ENCODE data around the gene WWOX. TPM values are rescaled to one million over a fixed set of nuclear protein-coding genes. Genes with fewer than 3 reads are reported as not detected.

The WWOX gene
- total RNA-seq, 2 donors from 2014 or later, result 30.0 to 35.4 TPM

DNA sequence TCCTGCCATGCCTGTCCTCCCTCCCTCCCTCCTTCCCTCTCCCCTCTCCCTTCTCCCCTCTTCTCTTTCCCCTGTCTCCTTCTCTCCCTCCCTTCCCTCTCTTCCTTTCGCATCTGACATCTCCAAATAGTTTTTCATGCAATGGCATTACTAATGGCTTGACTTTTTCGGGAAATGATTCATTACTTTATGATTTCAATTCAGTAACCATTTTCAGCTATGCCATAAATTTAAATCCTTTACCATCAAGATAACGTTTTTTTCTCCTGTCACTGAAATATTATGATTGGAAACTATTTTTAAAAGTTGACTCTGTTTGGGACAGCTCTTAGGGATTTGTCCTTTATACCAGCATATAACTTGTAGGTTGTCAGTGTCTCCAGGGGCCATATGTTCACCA lies 201.0 kb downstream of the WWOX start:
- Mint-ChIP-seq H3K9me3 (no peaks in the 10 kb centered on the region), H3K4me3 (no peak overlapping the region), H3K27ac (no peak overlapping the region), H3K4me1 (peaks cover 32% of the 10 kb centered on the region), H3K36me3 (ENCODE audit: low read depth) (no peaks in the 10 kb centered on the region), H3K27me3 (ENCODE audit: insufficient read depth) (peaks cover 13% of the 10 kb centered on the region)
- Histone ChIP-seq H3K27ac (ENCODE audit: low read depth, low read length) (no peak overlapping the region), H3K9ac (ENCODE audit: extremely low read depth, low read length, poor library complexity, severe bottlenecking) (no peak overlapping the region), H3K27me3 (ENCODE audit: control insufficient read depth, insufficient read depth, low read length, poor library complexity, severe bottlenecking) (no peaks in the 10 kb centered on the region), H3K4me1 (ENCODE audit: control insufficient read depth, insufficient read depth, low read length) (peaks cover 2% of the 10 kb centered on the region), H3K4me3 (ENCODE audit: low read length) (no peak overlapping the region), H3K9me3 (ENCODE audit: control insufficient read depth, low read length) (no peaks in the 10 kb centered on the region), H3K36me3 (ENCODE audit: control insufficient read depth, insufficient read depth, low read length) (no peaks in the 10 kb centered on the region)
- 98 to 100% methylated on average over 2 to 3 of the region's 3 CpGs for WGBS, 2 experiments (ENCODE audit: insufficient coverage in 1 of 2, insufficient read length in 1 of 2)
- DNase-seq, result no peak
- TF ChIP-seq, protein P1, sequence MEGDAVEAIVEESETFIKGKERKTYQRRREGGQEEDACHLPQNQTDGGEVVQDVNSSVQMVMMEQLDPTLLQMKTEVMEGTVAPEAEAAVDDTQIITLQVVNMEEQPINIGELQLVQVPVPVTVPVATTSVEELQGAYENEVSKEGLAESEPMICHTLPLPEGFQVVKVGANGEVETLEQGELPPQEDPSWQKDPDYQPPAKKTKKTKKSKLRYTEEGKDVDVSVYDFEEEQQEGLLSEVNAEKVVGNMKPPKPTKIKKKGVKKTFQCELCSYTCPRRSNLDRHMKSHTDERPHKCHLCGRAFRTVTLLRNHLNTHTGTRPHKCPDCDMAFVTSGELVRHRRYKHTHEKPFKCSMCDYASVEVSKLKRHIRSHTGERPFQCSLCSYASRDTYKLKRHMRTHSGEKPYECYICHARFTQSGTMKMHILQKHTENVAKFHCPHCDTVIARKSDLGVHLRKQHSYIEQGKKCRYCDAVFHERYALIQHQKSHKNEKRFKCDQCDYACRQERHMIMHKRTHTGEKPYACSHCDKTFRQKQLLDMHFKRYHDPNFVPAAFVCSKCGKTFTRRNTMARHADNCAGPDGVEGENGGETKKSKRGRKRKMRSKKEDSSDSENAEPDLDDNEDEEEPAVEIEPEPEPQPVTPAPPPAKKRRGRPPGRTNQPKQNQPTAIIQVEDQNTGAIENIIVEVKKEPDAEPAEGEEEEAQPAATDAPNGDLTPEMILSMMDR (conservative IDR thresholded peaks at IDR 0.05), result no peak

GRCh38 chr16:78303946-78304345 lies 204.5 kb downstream of the WWOX start:
- no peak overlapping the region for H3K4me3 ChIP-seq (ENCODE audit: low read length)
- DNase-seq, result no peak
- peaks cover 17% of the 10 kb centered on the region for H3K27me3 Mint-ChIP-seq (ENCODE audit: insufficient read depth)
- no peaks in the 10 kb centered on the region for H3K27me3 ChIP-seq (ENCODE audit: control insufficient read depth, insufficient read depth, low read length, poor library complexity, severe bottlenecking)
- peaks cover 15% of the 10 kb centered on the region for H3K4me1 ChIP-seq (ENCODE audit: control insufficient read depth, insufficient read depth, low read length)
- no peak overlapping the region for H3K27ac Mint-ChIP-seq
- no peaks in the 10 kb centered on the region for H3K36me3 ChIP-seq (ENCODE audit: control insufficient read depth, insufficient read depth, low read length)
- H3K9me3 Mint-ChIP-seq, result no peaks in the 10 kb centered on the region
- H3K9ac ChIP-seq (ENCODE audit: extremely low read depth, low read length, poor library complexity, severe bottlenecking), result no peak overlapping the region
- no peak overlapping the region for H3K27ac ChIP-seq (ENCODE audit: low read depth, low read length)
- no peaks in the 10 kb centered on the region for H3K9me3 ChIP-seq (ENCODE audit: control insufficient read depth, low read length)
- TF ChIP-seq, protein P1 (conservative IDR thresholded peaks at IDR 0.05), result no peak
- no peaks in the 10 kb centered on the region for H3K36me3 Mint-ChIP-seq (ENCODE audit: low read depth)
- no peak overlapping the region for H3K4me3 Mint-ChIP-seq
- peaks cover 52% of the 10 kb centered on the region for H3K4me1 Mint-ChIP-seq
- 92 to 100% methylated on average over 1 to 4 of the region's 4 CpGs for WGBS, 2 experiments (ENCODE audit: insufficient coverage in 1 of 2, insufficient read length in 1 of 2)

GRCh38 chr16:78306361-78306760 lies 206.9 kb downstream of the WWOX start:
- no peaks in the 10 kb centered on the region for H3K9me3 Mint-ChIP-seq
- H3K36me3 Mint-ChIP-seq (ENCODE audit: low read depth), result no peaks in the 10 kb centered on the region
- H3K27me3 Mint-ChIP-seq (ENCODE audit: insufficient read depth), result peaks cover 14% of the 10 kb centered on the region
- H3K27ac ChIP-seq (ENCODE audit: low read depth, low read length), result no peak overlapping the region
- no peaks in the 10 kb centered on the region for H3K36me3 ChIP-seq (ENCODE audit: control insufficient read depth, insufficient read depth, low read length)
- no peaks in the 10 kb centered on the region for H3K27me3 ChIP-seq (ENCODE audit: control insufficient read depth, insufficient read depth, low read length, poor library complexity, severe bottlenecking)
- no peak overlapping the region for H3K4me3 ChIP-seq (ENCODE audit: low read length)
- H3K27ac Mint-ChIP-seq, result no peak overlapping the region
- peaks cover 68% of the 10 kb centered on the region for H3K4me1 Mint-ChIP-seq
- DNase-seq, result no peak
- no peak overlapping the region for H3K4me3 Mint-ChIP-seq
- no peaks in the 10 kb centered on the region for H3K9me3 ChIP-seq (ENCODE audit: control insufficient read depth, low read length)
- no peak overlapping the region for H3K9ac ChIP-seq (ENCODE audit: extremely low read depth, low read length, poor library complexity, severe bottlenecking)
- H3K4me1 ChIP-seq (ENCODE audit: control insufficient read depth, insufficient read depth, low read length), result peaks cover 22% of the 10 kb centered on the region
- TF ChIP-seq, protein P1 (conservative IDR thresholded peaks at IDR 0.05), result no peak
- 95 to 100% methylated on average over 1 of the region's 1 CpG for WGBS, 2 experiments (ENCODE audit: insufficient coverage in 1 of 2, insufficient read length in 1 of 2)

Measured in endodermal cell (in vitro differentiated cells).